NCI-H1694 (cell line): ENCODE measurements around the gene BTNL9.
"Not testable (repeated sequence)": the region's sequence is repeated elsewhere in the genome, so short reads cannot be mapped to it uniquely, and the experiment has no call there.

Source experiments
- DNase-seq: peaks from one replicate; lab custom pipeline; 2025; lab: John Stamatoyannopoulos, UW

The BTNL9 gene

DNA sequence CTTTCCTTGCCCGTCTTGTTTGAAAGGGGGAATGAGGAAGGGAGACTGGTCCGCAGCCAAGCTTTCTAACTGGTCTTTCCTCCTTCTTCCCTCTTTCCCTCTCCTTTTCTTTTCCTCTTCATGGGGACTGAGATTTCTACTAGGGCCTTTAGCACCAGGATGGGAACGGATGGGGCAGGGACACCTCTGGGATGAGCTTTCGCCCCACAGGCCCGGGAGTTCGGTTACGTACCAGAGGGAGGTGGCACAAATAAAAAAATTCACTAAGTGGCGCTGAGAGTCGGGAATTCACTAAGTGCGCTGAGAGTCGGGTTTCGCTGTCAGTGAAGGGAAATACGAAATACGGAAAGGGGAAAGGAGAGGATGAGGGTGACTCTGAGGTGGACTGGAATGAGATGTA is 21.6 kb downstream of the BTNL9 start:
- no peak for DNase-seq

DNA sequence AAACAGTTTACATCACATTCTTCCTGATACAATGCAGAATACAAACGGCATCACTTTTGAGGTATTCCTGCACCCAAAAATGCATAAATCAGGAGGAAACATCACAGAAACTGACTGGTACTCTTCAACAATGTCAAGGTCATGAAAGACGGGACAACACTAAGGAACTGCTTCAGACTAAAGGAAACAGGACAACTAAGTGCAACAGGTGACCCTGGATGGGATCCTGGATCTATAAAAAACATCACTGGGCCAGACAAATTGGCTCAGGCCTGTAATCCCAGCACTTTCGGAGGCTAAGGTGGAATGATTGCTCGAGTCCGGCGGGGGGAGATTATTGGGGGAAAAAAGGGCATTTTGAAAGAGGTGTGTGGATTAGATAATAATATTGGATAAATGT is 22.6 kb downstream of the BTNL9 start:
- no peak for DNase-seq

DNA sequence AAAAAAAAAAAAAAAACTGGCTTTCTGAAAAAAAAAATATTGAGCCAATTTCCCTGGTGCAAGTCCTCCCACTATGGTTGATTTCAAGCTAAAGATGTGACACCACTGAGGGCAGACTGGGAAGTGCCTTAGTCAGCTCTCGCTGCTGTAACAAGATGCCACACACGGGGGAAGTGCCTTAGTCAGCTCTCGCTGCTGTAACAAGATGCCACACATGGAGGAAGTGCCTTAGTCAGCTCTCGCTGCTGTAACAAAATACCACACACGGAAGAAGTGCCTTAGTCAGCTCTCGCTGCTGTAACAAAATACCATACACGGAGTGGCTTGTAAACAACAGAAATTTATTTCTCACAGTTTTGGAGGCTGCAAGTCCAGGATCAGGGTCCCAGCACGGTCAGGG is 23.4 kb downstream of the BTNL9 start:
- no peak for DNase-seq

DNA sequence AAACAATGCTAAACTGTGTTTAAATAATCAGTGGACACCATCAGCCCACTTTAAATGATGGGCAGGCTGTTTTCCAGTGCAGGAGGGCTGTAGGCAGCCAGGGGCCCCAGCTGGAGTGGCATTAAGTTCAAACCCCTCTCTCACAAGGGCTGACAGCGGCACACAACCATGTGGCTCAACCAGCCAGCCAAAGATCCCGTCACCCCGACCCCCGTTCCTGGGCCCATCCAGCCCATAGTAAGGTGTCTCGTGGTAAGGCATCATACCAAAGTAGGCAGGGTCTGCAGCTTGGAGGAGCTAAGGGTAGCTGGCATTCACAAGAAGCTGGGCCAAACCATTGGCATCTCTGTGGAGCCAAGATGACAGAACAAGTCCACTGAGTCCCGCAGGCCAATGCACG is 24.9 kb downstream of the BTNL9 start:
- no peak for DNase-seq

DNA sequence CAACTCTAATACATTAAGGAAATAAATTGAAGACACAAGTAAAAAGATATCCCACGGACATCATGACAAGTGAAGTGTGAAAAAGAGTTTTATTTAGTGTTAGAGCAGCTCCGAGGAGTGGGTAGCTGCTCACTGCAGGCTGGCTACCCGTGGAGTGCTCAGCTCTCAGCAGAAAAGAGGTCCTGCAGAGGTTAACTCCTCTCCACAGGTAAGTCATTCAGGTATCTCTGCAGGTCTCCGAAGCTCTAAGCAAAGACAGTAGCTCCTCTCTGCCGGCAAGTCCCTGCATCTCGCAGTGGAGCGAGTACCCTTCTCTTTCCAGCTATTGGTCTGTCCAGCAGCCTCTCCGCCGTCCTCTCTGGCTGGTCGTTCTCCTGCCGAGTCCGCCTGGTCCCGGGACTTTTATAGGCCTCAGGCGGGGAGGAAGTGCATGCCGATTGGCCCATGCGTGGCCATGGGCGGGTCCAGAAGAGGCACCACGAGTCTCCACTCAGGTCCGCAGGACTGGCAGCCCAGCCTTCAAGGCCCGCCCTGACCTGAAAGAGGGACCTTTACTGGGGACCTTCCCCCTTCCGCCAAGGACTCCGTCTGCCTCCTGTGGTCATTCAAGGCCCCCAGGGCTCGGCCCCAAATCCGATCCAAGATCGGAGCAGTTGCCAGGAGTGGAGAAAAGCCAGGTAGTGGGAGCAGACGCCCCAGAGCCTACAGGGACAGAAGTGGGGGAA is 29.9 kb downstream of the BTNL9 start:
- DNase-seq = no peak

DNA sequence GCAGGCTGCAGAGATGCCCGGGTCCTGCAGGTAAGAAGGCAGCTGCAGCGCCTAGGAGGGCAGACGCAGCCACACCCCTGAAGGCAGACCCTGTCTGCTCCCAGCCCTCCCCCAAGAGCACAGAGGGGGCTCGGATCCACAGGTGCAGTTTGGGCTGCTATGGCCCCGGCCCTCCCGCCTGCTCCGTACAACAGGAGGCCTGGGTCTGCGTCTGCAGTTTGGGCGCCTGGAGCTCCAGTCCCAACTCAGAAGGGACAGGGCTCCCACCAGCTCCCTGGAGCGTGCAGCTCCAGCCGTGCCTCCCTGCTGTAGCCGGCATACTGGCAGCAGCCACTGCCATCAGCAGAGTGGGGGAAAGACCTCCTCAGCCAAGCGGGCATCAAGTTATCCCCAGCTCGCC is 30.5 kb downstream of the BTNL9 start:
- DNase-seq = no peak

DNA sequence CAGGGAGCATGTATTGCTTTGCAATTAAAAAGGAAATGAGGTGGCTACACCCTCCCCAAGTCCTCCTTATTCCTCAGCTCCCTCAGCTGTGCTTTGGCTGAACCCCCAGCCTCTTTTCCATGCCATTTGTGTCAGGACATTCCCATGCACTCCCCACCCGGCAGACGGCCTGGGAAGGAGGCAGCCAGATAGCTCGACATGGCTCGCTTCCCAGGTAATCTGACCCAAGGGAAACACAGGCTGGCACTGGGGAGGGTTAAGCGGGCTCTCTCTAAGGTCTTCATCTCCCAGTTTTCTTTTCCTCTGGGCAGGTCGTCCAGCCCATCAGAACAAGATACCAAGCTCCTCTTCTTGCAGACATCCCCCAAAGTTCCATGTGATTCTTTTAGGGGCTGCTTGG is 31.2 kb downstream of the BTNL9 start:
- DNase-seq = no peak

DNA sequence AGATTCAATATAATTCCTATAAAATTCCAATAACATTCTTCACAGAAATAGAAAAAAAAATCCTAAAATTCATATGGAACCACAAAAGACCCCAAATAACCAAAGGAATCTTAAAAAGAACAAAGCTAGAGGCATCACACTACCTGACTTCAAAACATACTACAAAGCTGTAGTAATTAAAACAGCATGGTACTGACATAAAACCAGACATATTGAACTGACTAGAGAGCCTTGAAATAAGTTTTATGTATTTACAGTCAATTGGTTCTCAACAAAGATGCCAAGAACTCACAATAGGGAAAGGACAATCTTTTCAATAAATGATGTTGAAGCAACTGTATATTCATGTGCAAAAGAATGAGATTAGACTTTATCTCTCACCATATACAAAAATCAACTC is 36.9 kb downstream of the BTNL9 start:
- DNase-seq = no peak

DNA sequence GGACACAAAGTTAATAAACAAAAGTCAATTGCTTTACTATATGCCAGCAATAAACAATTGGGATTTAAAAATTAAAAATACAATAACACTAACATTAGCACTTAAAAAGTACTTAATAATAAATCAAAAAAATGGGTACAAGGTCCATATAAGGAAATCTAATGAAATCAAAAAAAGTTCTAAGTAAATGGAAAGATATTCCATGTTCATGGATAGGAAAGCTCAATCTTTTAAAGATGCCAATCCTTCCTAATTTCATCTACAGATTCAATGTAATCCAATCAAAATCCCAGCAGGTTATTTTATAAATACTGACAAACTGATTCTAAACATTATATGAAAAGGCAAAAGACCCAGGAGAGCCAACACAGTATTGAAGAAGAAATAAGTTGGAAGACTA is 41.9 kb downstream of the BTNL9 start:
- no peak for DNase-seq

DNA sequence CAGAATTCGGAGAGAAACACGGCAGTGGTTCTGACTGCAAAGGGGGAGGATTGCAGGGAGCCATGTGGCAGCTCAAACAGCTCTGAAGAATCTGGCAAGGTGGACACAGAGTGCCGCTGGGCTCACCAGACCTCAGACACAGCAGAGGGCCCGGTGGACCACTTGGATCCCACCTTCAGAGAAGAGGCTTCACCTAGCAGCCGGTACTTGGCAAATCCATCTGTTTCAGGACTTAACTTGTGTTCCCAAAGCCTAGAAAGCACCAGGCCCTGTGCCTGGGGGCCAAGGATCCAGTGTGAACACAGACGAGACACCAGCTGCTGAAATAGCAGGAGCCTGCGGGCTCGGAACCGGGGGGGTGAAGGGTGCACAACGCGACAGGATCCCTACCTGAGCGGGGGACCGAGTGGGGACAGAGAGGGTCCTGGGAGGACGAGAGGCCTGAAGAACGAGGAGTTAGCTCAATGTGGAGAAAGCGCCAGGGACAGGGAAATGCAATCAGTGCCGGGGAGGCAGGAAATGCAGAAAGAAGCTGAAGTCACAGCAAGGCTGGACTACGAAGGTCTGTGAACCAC is 44.6 kb downstream of the BTNL9 start:
- no peak for DNase-seq

DNA sequence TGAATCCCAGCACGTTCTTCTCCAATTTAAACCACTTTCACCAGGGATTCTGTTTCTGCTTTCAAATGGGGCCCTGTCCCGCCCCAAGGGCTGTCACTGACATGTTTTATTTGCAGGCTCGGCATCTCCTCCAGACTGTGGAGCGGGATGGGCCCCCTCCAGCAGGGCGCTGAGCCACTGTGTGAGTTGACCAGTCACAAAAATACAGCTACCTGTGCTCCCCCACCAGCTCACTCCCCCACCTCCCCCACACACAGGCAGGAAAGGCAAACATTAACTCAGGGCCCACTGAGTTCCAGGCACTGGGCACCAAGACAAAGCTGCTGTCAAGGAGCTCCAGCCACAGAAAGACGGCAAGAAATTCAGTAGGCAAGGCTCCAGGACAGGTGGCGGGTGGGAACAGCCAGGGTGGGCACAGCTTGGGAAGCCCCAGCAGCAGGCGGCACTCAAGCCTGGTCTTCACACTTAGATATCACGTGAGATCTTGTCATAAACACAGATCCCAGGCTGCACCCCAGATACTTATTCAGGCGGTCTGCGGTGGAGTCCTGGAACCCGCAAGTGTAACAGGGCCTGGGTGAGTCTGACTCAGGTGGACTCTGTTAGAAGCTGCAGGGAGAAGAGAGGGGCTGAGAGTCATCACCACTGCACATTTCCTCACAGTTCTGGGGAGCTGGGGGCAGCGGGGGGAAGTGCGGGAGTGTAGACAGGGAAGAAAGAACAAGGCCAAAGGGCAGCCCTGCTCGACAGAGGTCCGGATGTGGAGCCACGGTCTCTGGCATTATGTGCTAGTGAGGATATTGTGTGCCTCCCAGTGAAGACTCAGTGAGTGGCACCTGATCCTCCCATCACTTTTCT is 46.2 kb downstream of the BTNL9 start:
- no peak for DNase-seq

DNA sequence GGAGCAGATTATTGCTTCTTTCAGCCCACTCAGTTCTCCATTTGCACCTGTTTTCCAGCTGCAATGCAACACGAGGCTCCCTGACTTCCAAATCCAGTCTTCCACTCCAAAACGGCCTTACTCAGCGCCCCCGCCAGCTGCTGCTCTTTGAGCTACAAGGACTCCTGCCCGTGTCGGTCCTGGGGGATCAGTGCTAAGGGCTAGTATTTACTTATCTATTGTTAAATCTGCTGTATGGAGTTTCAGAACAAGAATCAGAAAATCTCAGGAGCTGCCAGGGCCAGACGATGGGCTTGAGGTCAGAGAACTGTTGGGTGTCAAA is 46.8 kb downstream of the BTNL9 start:
- DNase-seq = no peak

DNA sequence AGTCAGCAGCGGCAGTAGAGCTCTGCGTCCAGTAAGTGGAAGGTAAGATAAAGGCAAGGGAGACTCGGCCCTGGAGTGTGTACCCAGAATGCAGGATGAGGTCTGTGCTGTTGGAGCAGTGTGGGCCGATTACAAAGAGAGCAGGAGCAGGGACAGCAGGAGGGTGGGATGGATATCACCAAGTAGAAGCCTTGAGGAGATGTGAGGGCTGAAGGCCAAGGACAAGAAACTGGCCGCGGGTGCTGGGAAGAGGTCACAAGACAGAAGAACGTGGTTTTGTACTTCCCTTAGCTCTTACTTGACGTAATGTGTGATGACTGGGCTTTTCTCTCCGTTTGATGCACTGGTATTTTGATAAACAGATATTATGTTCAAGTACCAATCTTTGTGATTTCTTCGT is 47.2 kb downstream of the BTNL9 start:
- DNase-seq = no peak

DNA sequence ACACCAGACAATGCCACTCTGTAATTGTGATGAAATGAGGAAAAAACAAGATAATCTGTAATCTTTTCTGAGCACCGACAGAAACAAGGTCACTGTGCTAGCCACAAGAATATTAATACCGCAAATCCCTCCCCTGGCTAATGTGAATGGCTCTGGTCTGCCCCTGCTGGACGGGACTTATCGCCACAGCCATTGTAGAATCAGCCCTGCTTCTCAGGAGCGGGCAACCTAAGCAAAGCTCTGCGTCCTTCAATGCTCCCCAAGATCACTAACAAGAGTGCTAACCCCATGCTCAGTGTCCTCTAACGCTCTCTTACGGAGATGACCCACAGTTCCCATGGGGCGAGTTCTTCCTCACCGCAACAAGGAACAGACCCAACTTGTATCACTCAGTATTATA is 48.2 kb downstream of the BTNL9 start:
- no peak for DNase-seq

DNA sequence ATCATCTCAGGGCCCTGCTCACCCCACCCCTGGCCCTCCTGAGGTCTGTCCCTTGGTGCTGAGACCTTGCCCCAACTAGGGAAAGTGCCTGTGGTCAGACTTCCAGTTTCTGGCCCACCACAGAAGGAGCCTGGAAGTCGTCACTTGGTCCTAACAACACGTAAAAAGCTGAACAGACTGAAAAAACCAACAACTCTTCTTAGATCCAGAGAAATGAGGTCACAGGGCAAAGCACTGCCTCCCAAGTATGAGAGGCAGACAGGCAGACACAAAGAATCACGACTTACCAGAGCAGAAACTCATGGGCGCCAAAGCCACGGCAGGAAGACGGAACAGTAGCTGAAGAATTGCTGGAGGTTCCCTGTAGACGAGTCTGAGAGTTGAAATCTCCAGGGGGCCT is 52.4 kb downstream of the BTNL9 start:
- DNase-seq = no peak

DNA sequence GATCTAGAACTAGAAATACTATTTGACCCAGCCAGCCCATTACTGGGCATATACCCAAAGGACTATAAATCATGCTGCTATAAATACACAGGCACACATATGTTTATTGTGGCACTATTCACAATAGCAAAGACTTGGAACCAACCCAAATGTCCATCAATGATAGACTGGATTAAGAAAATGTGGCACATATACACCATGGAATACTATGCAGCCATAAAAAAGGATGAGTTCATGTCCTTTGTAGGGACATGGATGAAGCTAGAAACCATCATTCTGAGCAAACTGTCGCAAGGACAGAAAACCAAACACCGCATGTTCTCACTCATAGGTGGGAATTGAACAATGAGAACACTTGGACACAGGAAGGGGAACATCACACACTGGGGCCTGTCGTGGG is 55.1 kb downstream of the BTNL9 start:
- not testable (repeated sequence) for DNase-seq

DNA sequence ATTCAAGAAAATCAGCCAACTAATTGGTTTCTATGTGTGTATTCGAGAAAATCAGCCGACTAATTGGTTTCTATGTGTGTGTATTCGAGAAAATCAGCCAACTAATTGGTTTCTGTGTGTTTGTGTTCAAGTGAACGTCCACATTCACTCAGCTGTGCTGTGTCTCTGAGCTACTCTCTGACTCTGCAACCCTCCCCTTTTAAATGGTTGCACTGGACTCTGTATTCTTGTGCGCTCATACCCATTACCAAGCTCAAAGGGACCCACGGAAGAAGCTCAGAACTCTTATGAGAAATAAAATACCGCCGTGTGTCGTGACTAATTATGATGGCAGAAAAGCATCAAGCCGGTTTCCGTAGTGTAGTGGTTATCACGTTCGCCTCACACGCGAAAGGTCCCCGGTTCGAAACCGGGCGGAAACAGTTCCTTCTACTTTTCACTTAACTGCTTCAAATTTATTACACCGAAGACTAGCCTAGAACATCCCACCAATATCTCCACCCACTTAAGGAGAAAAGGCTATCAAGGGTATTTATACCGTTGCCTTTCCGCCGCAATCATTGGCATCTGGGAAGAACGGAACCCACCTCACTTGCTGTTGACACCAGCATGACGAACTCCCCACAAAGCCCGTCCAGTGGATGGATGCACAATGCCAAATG is 56.8 kb downstream of the BTNL9 start:
- not testable (repeated sequence) for DNase-seq

DNA sequence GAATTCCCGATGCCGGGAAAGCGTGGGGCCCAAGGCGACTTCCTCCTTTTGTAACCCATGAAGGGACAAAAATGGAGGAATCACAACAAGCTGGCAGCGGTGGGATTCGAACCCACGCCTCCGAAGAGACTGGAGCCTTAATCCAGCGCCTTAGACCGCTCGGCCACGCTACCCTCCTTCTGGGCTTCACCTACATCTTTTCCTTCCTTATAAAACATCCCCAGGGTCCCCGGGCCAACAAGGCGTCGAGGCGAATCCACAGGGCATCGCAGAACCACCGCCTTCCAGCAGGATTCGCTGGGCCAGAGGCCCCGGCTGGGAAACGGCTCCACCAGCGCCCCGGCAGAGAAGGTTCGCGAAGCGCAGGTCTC is 57.3 kb downstream of the BTNL9 start:
- DNase-seq = not testable (repeated sequence)

DNA sequence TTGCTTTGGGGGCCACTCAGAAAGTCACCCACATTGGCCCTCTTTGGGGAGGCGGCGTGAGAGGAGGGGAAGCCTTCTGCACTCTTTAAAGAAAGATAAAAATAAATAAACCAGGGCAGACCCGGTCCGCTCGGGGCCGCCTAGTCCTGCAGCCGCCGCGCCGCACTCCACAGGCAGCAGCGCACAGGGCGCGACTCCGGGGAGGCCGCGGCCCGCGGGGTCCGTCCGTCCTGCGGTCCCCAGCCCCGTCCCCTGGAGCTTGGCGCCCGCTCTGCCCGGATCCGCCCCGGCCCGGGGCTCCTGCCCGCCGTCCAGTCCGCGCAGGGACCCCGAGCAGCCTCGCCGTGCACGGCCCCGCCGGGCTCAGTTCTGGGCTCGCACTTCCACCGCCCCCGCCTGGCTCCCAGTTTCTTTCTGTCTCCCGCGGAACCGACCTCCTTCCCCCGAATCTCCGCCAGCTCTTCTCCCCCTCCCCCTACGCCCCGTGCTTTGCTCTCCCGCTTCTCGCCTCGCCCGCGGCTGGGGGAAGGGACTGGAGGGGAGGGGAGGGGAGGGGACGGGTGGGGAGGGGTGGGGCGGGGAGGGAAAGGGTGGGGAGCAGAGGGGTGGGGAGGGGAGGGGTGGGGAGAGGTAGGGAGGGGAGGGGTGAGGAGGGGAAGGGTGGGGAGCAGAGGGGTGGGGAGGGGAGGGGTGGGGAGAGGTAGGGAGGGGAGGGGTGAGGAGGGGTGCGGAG is 57.9 kb downstream of the BTNL9 start:
- DNase-seq = not testable (repeated sequence)

DNA sequence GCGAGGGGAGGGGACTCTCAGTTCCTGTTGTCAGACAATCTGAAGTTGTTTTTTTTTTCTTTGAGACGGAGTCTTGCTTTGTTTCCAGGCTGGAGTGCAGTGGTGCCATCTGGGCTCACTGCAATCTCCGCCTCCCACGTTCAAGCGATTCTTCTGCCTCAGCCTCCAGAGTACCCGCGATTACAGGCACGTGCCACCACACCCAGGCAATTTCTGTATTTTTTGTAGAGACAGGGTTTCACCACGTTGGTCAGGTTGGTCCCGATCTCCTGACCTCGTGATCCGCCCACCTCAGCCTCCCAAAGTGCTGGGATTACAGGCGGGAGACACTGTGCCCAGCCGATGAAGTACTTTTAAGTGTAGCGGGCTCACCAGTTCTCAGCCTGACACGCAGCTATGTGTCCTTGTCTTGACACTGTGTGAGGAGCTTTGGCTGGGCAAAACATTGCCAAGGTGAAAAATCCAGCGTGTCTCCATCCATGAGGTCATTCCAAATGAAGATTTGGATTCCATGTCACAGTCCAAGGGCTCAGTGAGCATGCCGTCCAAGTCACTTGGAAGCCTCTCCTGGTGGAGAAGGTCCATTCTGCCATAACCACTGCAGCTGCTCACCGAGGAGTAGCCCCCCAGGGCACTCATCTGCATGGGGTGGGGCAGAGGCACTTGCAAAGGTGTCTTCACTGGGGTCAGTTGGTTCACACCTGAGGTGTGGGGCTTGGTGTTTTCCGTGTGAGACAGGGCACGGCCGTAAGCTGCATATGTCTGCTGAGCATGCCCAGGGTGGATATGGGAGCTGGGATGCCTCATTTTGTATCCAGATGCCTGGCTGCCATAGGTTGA is 58.9 kb downstream of the BTNL9 start:
- no peak for DNase-seq

DNA sequence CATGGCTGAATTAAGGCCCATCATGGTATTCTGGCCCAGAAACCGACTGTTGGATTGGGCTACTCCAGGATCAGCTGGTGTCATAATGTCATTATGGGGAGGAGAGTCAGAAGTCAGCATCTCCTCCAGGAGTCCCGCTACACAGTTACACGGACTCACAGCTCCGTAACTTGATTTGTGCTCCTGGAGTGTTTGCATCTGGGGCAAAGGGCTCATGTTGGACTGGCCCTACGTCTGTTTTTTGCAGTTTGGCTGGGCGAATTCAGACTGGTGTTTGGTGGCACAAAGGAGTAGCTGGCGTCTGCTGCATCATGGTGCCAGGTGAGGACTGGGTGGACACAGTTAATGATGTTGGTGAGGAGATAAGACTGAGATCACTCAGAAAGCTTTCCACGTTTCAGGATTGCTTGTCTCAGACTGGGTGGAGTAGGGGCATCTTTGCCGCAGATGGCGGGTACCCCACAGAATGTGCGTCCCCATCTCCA is 59.6 kb downstream of the BTNL9 start:
- DNase-seq = no peak
